Measurements from ENCODE around the gene CAMK2B. TPM values are rescaled to one million over a fixed set of nuclear protein-coding genes. Genes with fewer than 3 reads are reported as not detected.

The CAMK2B gene
- total RNA-seq, 1 donor from 2014 or later = 0.23 TPM

DNA sequence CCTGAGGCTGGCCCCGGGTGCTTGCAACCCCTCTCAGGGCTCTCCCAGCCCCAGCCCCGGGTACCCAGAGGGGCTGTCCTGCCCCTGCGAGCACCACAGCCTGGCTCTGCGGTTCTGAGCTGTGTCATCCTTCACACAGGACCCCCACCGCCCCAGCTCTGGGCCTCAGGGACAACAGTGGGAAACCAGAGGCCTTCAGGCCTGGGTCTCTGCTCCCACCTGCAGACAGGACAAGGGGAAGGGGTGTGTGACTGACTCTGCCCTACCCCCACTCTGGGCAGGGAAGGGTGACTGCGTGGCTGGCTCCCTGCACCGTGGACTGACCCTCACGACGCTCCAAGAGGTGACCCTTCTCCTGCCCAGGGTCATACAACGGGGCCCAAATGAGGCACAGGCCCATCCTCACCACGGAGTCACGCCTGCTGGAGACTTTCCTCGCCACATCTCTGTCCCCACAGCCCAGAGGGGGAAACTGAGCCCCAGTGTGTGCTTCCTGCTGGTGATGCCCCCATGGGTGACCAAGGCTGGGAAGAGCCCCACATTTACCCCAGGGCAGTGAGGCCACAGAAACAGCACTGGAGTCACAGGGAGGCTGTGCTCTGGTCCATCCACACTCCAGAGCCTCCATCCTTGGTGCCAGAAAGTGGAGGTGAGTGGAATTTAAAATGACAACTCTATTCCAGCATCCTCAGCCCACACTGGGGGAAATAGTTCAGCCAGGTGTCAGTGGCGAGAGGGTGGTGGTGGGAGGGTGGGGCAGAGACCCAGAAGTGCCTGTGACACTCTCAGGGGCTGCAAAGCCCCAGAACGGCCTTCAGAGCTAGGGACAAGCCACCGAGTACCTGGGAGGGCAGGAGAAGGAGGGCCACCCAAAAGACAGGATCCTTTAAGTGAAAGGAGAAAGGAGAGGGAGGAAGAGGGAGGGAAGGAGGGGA, 13.6 kb downstream of the CAMK2B start:
- Mint-ChIP-seq H3K9me3 (ENCODE audit: unreplicated experiment) (no peaks in the 10 kb centered on the region), H3K4me3 (ENCODE audit: unreplicated experiment) (no peak overlapping the region), H3K27ac (ENCODE audit: unreplicated experiment) (no peak overlapping the region), H3K4me1 (ENCODE audit: unreplicated experiment) (no peaks in the 10 kb centered on the region), H3K27me3 (ENCODE audit: unreplicated experiment) (peaks cover 3% of the 10 kb centered on the region), H3K36me3 (ENCODE audit: low read depth, unreplicated experiment) (no peaks in the 10 kb centered on the region)
- TF ChIP-seq, protein P1, sequence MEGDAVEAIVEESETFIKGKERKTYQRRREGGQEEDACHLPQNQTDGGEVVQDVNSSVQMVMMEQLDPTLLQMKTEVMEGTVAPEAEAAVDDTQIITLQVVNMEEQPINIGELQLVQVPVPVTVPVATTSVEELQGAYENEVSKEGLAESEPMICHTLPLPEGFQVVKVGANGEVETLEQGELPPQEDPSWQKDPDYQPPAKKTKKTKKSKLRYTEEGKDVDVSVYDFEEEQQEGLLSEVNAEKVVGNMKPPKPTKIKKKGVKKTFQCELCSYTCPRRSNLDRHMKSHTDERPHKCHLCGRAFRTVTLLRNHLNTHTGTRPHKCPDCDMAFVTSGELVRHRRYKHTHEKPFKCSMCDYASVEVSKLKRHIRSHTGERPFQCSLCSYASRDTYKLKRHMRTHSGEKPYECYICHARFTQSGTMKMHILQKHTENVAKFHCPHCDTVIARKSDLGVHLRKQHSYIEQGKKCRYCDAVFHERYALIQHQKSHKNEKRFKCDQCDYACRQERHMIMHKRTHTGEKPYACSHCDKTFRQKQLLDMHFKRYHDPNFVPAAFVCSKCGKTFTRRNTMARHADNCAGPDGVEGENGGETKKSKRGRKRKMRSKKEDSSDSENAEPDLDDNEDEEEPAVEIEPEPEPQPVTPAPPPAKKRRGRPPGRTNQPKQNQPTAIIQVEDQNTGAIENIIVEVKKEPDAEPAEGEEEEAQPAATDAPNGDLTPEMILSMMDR (IDR thresholded peaks at IDR 0.05; ENCODE audit: unreplicated experiment) = no peak
- no peak for DNase-seq (ENCODE audit: low spot score)

DNA sequence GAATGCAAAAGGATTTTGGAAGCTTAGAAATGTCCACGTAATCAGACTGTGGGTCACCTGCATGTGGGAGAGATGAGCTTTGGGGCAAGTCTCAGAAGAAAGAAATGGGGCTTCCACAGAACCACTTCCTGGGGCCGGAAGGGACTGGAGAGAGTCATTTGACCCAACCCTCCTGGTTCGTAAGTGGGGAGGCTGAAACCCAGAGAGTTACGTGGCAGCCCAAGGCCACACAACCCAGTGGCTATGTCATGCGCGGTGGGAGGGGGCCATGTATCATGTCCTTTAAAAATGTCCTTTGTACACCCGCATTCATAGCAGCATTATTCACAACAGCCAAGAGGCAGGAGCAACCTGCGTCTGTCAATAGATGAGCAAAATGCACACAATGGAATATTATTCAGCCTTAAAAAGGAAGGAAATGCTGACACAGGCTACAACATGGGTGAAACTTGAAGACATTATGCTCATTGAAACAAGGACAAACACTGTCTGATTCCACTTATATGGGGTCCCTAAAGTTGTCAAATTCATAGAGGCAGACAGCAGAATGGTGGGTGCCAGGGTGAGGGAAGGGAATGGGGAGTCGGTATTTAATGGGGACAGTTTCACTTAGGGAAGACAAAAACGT, 15.1 kb downstream of the CAMK2B start:
- Mint-ChIP-seq H3K9me3 (ENCODE audit: unreplicated experiment) (no peaks in the 10 kb centered on the region), H3K4me1 (ENCODE audit: unreplicated experiment) (no peaks in the 10 kb centered on the region), H3K36me3 (ENCODE audit: low read depth, unreplicated experiment) (no peaks in the 10 kb centered on the region), H3K27me3 (ENCODE audit: unreplicated experiment) (peaks cover 4% of the 10 kb centered on the region), H3K27ac (ENCODE audit: unreplicated experiment) (no peak overlapping the region), H3K4me3 (ENCODE audit: unreplicated experiment) (peak overlapping the region; percentile 12)
- DNase-seq (ENCODE audit: low spot score) = no peak
- TF ChIP-seq, protein P1 (IDR thresholded peaks at IDR 0.05; ENCODE audit: unreplicated experiment) = no peak

DNA sequence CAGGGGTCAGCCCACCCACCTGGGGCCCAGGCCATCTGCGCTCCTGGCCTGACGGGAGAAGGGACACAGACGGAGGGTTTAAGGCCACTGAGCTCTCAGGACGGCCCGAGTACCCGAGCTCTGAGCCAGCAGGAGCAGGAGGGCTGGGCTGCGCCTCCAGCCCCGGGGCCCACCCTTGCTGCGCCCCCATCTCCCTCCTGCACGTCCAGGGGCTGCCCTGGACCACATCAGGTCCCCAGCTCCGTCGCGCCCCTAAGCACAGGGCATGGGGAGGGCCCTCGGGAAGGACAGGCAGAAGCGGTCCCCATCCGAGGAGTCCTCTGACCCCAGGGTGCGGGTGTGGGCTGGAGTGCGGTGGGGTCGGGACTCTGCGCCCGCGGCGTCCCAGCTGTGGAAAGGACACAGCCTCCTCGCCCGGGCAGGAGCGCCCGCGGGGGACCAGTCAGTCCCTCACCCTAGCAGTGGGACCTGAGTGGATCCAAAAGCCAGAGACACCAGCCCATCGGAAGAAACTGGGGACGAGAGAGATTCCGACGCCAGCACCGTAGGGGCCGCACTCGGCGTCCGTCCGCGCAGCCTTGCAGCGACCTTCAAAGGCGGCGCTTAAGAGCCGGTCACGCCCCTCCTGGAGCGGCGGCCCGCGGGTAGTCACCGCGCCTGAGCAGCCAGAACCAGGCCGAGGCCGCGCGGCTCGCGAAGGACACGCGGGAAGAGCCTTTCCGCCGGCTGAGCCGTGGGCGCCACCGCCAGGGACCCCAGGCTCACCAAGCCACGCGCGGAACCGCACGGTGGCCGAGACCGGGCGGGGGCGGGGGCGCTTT, 15.9 kb downstream of the CAMK2B start:
- H3K27ac Mint-ChIP-seq (ENCODE audit: unreplicated experiment) = no peak overlapping the region
- DNase-seq (ENCODE audit: low spot score) = peak; percentile 64
- H3K9me3 Mint-ChIP-seq (ENCODE audit: unreplicated experiment) = no peaks in the 10 kb centered on the region
- no peaks in the 10 kb centered on the region for H3K4me1 Mint-ChIP-seq (ENCODE audit: unreplicated experiment)
- peaks cover 4% of the 10 kb centered on the region for H3K27me3 Mint-ChIP-seq (ENCODE audit: unreplicated experiment)
- no peak overlapping the region for H3K4me3 Mint-ChIP-seq (ENCODE audit: unreplicated experiment)
- TF ChIP-seq, protein P1 (IDR thresholded peaks at IDR 0.05; ENCODE audit: unreplicated experiment) = no peak
- H3K36me3 Mint-ChIP-seq (ENCODE audit: low read depth, unreplicated experiment) = no peaks in the 10 kb centered on the region

DNA sequence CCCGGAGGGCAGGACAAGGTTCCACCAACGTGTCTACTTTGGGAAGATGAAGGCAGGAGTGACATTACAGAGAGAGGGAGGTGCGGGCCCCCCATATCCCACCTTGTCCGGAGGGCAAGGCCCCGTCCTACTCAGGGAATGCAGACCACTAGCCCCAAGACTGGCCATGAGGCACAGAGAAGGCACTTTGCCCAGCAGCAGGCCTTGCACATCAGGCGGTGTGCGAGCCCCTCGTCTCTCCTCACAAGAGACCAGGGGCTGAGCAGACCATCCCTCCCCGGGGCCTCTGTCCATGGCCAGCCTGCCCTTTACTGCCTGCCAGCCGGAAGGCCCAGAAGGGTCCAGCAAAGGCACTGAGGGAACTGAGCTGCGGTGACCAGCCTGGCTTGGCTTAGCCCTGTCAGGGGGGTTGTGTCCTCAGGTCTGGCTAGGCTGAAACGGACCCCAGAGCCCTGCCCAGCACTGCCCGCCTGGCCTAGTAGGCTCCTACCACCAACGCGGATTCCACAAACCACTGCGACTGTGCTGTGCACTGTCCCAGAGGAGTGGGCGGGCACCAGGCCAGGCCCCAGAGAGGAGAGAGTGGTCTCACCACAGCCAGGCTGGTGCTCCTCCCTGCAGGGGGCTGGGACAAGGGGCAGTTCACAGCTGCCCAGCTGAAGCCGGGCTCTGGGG, 16.7 kb downstream of the CAMK2B start:
- H3K9me3 Mint-ChIP-seq (ENCODE audit: unreplicated experiment) = no peaks in the 10 kb centered on the region
- H3K4me1 Mint-ChIP-seq (ENCODE audit: unreplicated experiment) = no peaks in the 10 kb centered on the region
- no peak overlapping the region for H3K4me3 Mint-ChIP-seq (ENCODE audit: unreplicated experiment)
- no peak for DNase-seq (ENCODE audit: low spot score)
- TF ChIP-seq, protein P1 (IDR thresholded peaks at IDR 0.05; ENCODE audit: unreplicated experiment) = no peak
- no peak overlapping the region for H3K27ac Mint-ChIP-seq (ENCODE audit: unreplicated experiment)
- peaks cover 4% of the 10 kb centered on the region for H3K27me3 Mint-ChIP-seq (ENCODE audit: unreplicated experiment)
- no peaks in the 10 kb centered on the region for H3K36me3 Mint-ChIP-seq (ENCODE audit: low read depth, unreplicated experiment)
